Superior temporal gyrus (tissue), 1 donor: ENCODE data around the gene PSMB10.

ENCODE experiments used
- DNase-seq: peaks from one replicate; pipeline ENCODE4 v3.0.0-alpha.2; 2016; ENCODE audit errors: extremely low spot score

Gene PSMB10

GRCh38 chr16:67963662-67964321 lies 27.1 kb upstream of the PSMB10 start:
- DNase-seq = no peak

DNA sequence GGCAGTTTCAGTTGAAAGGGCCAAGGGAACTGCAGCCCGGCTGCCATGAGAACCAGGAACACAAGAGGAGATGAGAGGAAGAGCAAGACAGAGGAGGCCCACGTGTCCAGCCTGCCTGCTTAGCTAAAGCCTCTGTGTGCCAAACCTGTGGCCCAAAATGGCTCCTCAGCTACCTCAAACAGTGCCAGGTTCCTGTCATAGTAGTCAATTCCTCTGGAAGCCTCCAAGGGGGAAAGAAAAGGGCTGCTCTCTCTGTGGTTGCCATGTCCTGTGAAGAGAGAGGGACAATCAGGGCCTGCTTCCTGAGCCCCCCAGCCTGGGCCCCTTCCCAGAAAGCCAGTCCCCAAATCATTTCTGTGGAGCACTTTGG lies 26.6 kb upstream of the PSMB10 start:
- DNase-seq = no peak

DNA sequence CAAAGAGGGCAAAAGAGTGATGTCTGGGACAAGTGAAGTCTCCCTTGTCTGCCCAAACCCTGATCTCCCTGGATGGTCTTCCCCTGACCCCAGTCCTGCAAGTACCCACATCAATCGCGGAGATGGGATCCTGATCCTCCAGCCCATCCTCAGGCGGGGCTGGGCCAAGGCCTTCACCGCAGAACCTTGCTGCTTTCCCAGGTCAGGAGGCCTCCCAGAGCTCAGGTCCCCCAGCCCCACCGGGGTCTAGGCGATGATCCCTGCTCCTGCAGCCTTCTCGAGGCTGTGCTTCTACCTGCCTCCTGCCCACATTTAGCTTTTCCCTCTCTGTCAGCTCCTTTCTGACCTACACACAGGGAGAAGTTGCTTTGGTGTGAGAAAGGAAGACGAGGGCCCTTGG lies 25.5 kb upstream of the PSMB10 start:
- no peak for DNase-seq

GRCh38 chr16:67961551-67961957 lies 24.9 kb upstream of the PSMB10 start:
- DNase-seq = no peak

GRCh38 chr16:67959536-67960329 lies 23.1 kb upstream of the PSMB10 start:
- DNase-seq = no peak

- DNase-seq = no peak
These were observed 21.0 kb upstream of the PSMB10 start for GRCh38 chr16:67957622-67958021.

DNA sequence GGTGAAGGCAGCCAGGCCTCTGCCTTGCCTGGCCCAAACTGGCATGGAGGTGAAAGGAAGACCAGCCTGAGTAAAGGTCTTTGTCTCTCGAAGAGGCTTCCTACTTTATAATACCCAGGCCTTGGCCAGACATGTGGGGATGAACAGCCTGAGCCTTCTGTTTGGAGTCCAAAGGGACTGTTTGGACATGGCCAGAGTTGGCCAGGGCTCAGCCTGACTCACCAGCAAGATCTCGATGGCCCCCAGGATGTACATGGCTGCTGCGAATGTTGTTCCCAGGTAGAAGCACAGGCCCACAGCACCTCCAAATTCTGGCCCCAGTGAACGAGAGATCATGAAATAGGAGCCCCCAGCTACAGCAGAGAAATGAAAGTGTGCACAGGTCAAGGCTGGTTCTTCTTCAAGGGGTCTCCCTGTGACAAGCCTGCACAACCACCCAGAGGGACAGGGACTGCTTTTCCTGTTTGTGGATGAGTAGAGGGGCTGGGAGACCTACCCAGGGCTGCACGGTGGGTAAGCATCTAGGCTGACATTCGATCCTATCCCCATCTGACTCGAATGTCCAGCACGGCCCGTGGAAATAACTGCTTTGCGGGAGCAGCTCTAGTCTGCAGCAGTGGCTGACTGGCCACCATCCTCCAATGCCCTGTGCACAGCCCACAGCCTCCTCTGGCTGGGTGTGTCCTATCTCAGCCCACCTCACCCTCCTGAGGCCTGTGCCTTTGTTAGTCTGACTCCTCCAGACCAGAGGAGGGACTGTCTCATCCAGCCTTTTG lies 18.0 kb upstream of the PSMB10 start:
- DNase-seq = no peak

- no peak for DNase-seq
These were observed 17.2 kb upstream of the PSMB10 start for GRCh38 chr16:67953641-67954375.

GRCh38 chr16:67951485-67951884 lies 14.8 kb upstream of the PSMB10 start:
- peak; percentile 83 for DNase-seq

DNA sequence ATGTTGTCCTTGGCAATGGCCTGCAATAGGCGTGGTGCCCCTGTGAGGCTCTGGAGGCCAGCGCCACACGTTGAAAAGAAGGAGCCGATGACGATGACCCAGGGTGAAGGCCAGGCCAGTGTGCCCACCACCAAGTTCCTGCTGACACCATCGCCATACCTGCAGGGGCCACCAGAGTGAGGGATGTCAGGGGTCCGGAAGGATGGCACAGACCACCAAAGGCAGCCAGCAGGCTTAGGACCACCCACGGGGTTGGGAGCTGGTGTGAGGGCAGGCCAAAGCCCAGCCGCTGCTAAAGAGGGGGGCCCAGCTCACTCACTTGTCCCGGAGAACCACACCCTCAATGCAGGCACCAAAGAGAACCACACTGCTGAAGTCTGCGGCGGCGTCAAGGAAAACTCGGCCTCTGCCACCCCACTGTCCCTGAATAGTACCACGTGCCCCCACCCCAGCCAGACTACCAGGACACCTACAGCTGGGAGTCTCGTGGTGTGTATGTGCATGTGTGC lies 13.7 kb upstream of the PSMB10 start:
- no peak for DNase-seq

GRCh38 chr16:67949645-67950044 lies 13.0 kb upstream of the PSMB10 start:
- DNase-seq = no peak

GRCh38 chr16:67948015-67948414 lies 11.4 kb upstream of the PSMB10 start:
- DNase-seq = no peak

DNA sequence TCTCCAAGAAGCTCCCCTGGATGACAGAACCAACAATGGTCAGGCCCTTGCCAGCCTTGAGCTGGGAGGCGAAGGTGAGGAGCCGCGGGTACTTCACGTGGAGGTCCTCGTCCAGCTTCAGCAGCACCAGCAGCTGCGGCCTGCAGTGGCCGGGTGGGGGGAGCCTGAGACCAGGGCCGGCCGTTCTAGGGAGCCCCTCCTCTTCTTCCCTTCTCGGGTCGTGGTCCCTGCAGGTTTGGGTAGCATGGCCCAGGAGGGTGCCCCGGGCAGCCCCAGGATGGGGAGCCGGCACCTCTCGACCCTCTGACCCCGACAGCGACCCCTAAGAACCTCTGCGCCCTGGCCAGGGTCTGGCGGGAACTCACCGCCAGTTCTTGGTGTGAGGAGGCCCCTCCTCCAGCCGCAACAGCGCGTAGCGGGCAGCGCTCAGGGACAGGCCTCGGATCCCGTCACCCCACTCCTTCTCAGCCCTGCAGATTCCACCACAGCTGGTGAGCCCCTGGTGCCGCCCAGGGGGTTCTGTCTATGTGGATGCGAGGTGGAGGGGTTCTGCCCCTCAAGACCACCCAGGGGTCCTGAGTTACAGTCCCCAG lies 10.4 kb upstream of the PSMB10 start:
- no peak for DNase-seq

GRCh38 chr16:67946128-67946569 lies 9.5 kb upstream of the PSMB10 start:
- DNase-seq = no peak

DNA sequence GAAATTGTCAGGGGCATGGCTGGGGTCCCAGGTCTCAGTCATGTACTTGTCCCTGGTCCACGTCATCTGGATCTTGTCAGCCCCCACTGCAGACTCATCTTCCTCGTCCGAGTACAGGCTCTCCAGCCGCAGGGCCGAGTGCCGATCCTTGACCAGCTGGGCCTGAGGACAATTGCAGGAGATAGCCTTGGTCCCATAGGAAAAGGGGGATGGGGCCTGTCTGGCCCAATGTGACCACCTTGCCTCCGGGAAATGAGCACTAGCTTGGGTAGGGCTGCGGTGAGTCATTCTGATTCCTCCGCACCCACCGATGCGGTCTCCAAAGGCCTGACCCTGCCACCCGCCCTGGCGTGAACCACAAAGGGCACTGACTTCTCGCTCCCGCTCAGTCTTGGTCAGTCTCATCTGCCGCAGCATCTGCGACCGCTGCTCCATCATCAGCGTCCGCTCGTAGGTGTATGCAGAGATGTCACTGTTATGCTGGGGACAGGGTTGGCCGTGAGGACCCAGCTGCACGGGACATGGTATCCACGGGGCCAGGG lies 8.8 kb upstream of the PSMB10 start:
- DNase-seq = no peak

- no peak for DNase-seq
These were observed 8.2 kb upstream of the PSMB10 start for GRCh38 chr16:67944690-67945391.

DNA sequence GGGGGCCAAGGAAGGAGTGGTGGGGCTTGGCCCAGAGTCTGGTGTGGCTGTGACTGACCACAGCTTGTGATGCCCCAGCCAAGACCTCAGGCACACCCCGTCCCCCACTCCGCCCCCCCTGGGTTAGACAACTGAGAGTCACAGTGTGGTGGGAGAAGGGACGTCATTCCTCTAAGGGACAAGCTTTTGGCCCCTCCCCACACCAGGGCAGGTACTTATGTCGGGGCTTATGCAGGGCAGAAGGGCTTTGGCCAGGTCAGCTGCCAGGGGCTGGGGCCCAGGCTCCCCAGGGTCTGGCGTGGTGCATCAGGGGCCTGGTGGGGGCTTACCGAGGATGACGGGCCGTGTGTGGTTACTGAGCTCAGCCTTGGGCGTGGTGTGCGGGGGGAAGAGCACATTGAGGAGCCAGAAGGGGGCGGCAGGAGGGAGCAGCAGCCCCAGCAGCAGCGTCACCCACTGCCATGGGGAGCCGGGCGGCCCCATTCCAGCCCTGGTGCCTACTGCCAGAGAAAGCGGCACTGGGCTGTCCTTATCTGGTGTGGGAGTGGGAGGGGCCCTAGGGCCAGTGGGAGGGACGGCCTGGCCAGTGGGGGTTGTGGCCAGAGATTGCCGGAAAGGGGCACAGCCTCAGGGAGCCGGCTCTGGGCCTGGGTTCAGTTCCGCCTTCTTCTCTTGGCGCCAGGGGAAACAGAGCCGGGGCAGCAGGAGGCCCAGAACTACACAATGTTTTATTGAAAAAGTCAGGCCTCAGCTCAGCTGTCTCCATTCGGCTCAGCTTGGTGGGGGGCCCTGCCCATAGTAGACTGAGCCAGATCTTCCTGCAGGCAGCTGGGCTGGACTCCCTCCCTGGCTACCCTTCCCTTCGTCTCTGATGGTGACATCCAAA lies 7.2 kb upstream of the PSMB10 start, which contains the start of gene LCAT:
Gene LCAT (minus strand): TSS at position 502 of the 886 bp plus-strand sequence. CDS start 19 bp downstream, at position 483.
- DNase-seq = peak; percentile 78

DNA sequence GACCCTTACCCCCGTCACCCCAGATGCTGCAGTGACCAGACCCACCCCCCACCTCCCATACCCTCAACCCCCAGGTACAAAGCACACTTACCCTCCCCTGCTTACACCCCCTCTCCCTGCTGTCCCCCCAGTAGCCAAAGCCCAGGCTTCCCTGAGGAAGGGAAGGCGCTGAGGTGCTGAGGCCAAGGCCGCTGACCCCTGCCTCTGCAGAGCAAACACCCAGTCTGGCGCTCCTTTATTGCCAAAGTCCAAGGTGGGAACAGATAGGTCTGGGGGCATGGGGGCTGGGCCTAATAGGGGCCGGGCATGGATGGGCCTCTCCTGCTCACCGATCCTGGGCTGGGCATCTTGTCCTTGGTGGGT lies 6.6 kb upstream of the PSMB10 start:
- no peak for DNase-seq

DNA sequence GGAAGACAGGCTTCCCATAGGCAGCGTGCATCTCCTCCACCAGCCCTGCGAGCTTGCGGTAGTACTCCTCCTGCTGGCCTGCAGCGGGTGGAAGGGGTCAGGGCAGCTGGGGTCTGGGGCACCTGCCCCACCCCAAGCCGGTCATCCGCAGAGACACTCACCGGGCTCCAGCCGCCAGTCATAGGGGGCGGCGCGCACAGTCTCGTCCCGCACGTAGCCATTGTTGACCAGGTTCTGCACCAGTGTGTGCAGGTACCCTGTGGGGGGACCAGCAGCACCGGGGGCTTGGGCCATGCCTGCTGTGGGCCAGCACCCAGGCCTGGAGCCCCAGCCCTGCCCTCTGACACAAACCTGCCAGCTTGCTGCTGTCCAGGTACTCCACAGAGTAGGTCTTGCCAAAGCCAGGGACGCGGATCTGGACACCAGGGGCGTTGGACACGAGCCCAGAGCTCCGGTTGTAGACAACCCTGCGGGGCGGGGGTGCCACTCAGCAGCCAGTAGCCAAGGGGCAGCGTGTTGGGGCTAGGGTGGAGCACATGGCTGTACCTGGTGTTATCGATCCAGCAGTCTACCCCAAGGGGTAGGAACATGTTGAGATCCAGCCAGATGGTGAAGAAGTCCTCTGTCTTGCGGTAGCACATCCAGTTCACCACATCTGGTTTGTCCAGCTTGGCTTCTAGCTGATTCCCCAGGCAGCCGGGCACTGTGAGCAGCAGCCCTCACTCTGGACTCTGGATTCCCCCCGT lies 6.0 kb upstream of the PSMB10 start:
- no peak for DNase-seq
